Muscle layer of colon (tissue), 2 donors: ENCODE measurements around the gene PLIN5.

Experiments
- H3K27ac ChIP-seq: one replicate; pipeline ENCODE4 v1.7.0; 2013; ENCODE audit warnings: low read depth, mild to moderate bottlenecking, low read length, moderate library complexity
- H3K27me3 ChIP-seq, 2 donors: one replicate each; pipeline ENCODE4 v1.7.0; 2013; ENCODE audit warnings: low read length in 2 of 2, mild to moderate bottlenecking in 2 of 2; ENCODE audit not compliant: insufficient read depth in 2 of 2, control insufficient read depth in 1 of 2
- H3K36me3 ChIP-seq: one replicate; pipeline ENCODE4 v1.7.0; 2013; ENCODE audit warnings: mild to moderate bottlenecking, low read length; ENCODE audit not compliant: insufficient read depth
- H3K4me1 ChIP-seq: one replicate; pipeline ENCODE4 v1.7.0; 2013; ENCODE audit warnings: mild to moderate bottlenecking, low read length; ENCODE audit not compliant: insufficient read depth
- H3K4me3 ChIP-seq, 2 donors: one replicate each; pipeline ENCODE4 v1.7.0; 2013; ENCODE audit warnings: low read length in 2 of 2, low read depth in 1 of 2, mild to moderate bottlenecking in 1 of 2, moderate library complexity in 1 of 2
- H3K9ac ChIP-seq: one replicate; pipeline ENCODE4 v1.7.0; 2013; ENCODE audit warnings: low read length
- H3K9me3 ChIP-seq: one replicate; pipeline ENCODE4 v1.7.0; 2013; ENCODE audit warnings: mild to moderate bottlenecking, low read length
- donor health status: abdominal sarcoma.
- donor health status: Adenocarcinoma of cecum.

Gene PLIN5

DNA sequence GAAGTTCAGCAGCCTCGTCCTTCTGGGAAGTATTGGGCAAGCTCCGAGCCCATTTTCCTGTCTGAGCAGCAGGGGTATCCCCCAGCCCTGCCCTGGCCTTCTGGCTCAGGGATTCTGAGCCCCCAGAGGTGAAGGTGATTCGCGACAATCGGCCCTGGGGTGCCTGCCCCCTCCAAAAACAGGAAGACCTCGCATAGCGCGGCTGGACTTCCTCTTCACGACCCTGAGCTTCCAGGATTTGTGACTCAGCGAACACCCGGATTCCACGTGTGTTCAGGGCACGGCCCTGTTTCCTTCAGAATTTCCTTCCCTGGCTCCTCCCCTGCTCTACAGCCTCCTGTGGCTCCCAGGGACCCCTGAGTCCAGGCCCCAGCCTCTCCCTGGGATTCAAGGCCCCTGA lies 24.5 kb upstream of the PLIN5 start, which contains the start of gene SEMA6B:
Gene SEMA6B (minus strand): TSS at position 116 of the 400 bp plus-strand sequence. CDS start 1,227 bp downstream, outside the sequence.
- Histone ChIP-seq H3K9ac (no peak within 1 kb of the TSS), H3K36me3 (no peaks in the 10 kb centered on the region), H3K4me3 (no peak within 1 kb of the TSS), H3K27me3 (peaks cover 0 to 6% of the 10 kb centered on the region in 2 donors), H3K27ac (no peak within 1 kb of the TSS), H3K9me3 (no peaks in the 10 kb centered on the region), H3K4me1 (no peaks in the 10 kb centered on the region)

DNA sequence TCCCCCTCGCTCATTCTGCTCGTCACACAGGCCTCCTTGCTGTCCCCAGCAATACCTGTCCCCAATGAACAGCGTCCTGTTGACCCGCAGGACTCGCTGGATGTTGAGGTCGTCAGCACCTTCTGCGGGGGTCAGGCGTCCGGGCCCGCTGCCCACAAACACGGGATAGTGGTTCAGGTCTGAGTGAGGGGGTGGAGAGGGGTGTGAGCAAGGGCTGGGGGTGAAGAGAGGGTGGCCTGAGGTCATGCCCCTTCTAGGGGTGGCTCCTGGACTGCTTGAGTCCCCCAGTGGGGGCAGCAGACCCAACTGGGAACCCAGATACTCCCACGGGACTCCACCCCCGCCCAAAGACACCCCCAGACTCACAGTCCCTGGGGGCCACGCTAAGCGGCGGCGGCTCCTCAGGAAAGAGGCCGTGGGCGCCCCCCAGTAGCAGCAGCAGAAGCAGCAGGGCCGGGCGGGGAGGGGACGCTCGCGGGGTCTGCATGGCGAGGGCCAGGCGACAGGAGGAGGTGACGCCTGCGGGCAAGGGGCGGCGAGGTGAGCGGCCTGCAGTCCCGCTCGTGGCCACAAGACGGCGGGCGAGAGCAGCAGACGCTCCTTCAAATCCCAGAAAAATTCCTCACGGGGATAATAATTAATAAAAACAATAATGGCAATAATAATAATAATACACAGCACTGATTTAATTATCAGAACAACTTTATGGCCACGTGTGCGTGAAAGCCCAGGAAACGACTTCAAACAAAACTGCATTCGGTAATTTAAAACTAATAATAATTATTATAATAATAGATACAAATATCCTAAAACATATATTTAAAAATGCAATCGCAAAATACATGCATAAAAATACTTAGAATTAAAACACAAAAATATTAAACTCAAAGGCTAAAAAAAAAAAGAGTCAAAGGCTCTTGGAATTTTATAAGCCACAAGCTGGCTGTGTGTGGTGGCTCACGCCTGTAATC lies 23.2 kb upstream of the PLIN5 start:
- Histone ChIP-seq H3K27me3 (peaks cover 0 to 6% of the 10 kb centered on the region in 2 donors), H3K36me3 (no peaks in the 10 kb centered on the region), H3K4me3 (no peak overlapping the region), H3K27ac (no peak overlapping the region), H3K4me1 (no peaks in the 10 kb centered on the region), H3K9me3 (no peaks in the 10 kb centered on the region), H3K9ac (no peak overlapping the region)

DNA sequence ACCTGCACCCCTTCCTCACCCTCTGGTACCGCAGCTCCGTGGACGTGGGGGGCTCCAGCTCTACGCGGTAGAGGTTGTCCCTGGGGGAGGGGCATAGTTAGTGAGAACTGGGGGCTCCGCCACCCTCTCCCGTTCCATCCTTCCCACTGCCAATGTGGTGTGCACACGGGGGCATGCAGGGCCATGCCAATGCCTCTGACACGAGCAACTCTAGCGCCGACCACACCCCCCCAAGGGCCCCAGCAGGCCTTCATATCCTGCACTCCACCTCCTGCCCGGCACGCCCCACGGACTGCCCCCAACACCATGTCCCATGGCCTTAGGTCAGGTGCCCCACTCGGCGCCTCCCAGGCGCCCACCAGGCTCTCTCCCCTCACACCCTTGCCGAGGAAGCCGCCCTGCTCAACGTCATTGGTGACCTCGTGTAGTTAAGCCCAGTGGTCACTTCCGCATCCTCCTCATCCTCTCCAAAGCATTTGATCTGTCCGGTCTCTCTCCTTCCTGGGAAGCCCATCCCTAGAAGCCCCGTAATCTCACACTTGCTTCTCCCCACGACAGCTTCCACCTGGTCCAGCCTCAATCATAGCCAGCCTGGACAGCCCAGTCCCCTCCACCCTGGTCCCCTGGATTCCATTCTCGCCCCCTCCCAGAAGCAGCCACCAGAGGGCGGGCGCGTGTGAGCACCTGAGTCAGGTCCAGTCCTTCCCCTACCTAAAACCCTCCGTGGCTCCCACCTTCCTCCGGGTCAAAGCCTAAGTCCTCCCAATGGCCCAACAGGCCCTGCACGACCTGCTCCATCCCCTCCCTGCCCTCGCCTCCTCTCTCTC lies 22.3 kb upstream of the PLIN5 start:
- Histone ChIP-seq H3K9me3 (no peaks in the 10 kb centered on the region), H3K4me1 (no peaks in the 10 kb centered on the region), H3K27ac (no peak overlapping the region), H3K9ac (no peak overlapping the region), H3K36me3 (no peaks in the 10 kb centered on the region), H3K4me3 (no peak overlapping the region), H3K27me3 (peaks cover 0 to 6% of the 10 kb centered on the region in 2 donors)

DNA sequence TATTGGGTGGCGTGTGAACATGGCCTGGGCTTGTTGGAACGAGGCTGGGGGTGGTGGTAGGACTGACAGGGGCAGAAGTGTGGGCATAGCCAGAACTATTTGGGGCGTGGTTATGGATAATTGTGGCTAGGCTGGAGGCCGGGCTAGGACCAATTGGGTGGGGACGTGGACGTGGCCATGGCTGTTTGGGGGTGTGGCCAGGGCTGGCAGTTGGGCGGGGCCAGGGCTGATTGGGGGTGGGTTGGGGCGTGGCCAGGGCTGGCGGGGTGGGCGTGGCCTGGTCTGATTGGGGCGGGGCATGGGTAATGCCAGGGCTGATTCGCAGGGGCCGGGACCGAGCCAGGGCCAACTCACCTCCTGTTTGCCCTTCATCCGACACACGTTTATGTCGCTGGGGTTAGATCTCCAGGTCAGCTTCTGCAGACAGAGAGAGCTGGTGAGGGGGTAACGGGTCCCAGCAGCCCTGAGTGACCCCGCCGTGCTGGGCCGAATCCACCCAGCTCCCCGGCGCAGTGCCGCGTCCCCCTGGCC lies 21.6 kb upstream of the PLIN5 start:
- Histone ChIP-seq H3K27ac (no peak overlapping the region), H3K4me3 (no peak overlapping the region), H3K4me1 (no peaks in the 10 kb centered on the region), H3K36me3 (no peaks in the 10 kb centered on the region), H3K27me3 (peaks cover 0 to 6% of the 10 kb centered on the region in 2 donors), H3K9me3 (no peaks in the 10 kb centered on the region), H3K9ac (no peak overlapping the region)

DNA sequence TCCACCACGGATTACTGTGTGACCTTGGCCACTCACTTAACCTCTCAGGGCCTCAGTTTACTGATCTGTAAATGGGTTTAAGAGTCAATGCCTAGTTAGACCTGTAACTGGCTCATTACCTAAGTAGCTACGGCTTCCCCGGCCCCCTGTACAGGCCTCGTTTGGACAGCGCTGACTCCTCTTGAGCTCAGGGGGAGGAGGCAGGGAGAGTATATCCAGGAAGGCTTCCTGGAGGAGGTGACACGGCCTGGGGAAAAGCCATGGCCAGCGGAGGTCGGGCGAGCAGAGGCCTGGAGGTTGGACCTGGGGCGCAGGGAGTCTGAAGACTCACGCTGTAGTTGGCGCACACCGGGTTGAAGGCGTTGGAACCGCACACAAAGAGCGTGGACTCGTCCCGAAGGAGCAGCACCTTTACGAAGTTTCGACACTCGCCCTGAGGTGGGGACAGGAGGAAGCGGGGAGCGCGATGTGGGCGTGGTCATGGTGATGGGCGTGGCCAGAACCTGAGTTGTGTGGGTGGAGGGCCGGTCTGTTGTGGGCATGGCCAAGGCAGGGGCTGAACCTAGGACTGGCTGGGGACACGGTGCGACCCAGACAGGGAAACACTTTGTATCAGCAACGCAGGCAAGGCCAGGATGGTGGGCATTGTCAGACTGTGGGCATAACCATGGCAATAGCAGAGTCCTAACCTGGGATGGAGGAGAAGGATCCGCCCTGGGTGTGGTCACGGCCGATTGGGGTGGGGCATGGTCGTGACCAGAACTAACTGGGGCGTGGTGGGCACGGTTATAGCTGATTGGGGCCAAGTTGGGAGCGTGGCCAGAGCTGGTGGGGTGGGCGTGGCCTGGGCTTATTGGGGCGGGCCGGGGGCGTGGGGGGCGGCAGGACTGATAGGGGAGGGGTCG lies 20.9 kb upstream of the PLIN5 start:
- Histone ChIP-seq H3K27me3 (peaks cover 0 to 6% of the 10 kb centered on the region in 2 donors), H3K36me3 (no peaks in the 10 kb centered on the region), H3K9me3 (no peaks in the 10 kb centered on the region), H3K4me3 (no peak overlapping the region), H3K27ac (no peak overlapping the region), H3K4me1 (no peaks in the 10 kb centered on the region), H3K9ac (no peak overlapping the region)

DNA sequence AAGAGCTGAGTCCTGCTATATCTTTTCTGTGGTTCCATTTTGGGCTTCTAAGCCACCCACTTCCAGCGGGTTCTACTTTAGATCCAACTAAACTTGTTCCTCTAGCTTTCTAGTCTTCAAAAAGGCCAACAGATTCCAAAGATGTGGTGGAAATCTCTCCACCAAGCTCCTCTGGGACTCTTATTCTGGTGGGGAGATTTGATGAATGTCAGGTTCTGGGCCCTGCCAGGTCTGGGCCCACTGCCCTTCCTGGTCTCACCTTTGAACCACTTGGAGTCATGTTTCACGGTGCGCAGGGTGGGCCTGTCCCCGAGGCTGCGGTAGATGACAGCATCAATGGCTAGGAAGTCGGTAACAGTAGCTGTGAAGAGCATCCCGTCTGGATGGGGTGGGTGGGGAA lies 19.7 kb upstream of the PLIN5 start:
- Histone ChIP-seq H3K4me3 (no peak overlapping the region), H3K27ac (no peak overlapping the region), H3K9me3 (no peaks in the 10 kb centered on the region), H3K36me3 (no peaks in the 10 kb centered on the region), H3K27me3 (peaks cover 0 to 11% of the 10 kb centered on the region in 2 donors), H3K9ac (no peak overlapping the region), H3K4me1 (no peaks in the 10 kb centered on the region)

DNA sequence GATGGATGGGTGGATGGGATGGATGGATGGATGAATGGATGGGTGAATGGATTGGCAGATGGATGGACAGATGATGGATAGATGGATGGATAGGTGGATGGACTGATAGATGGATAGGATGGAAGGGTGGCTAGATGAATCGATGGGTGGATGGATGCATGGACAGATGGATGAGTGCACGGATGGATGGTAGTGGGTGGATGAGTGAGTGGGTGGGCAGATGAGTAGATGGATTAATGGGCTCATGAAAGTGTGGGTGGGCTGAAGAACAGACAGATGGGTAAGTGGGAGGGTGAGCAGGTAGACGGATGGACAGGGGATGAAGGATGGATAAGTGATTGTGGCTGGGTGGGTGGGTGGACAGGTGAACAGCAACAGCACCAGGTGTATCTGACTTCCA lies 18.8 kb upstream of the PLIN5 start:
- no peak overlapping the region for H3K4me3 ChIP-seq
- H3K27ac ChIP-seq = no peak overlapping the region
- H3K9ac ChIP-seq = no peak overlapping the region
- no peaks in the 10 kb centered on the region for H3K9me3 ChIP-seq
- peaks cover 0 to 11% of the 10 kb centered on the region in 2 donors for H3K27me3 ChIP-seq
- no peaks in the 10 kb centered on the region for H3K36me3 ChIP-seq
- no peaks in the 10 kb centered on the region for H3K4me1 ChIP-seq

DNA sequence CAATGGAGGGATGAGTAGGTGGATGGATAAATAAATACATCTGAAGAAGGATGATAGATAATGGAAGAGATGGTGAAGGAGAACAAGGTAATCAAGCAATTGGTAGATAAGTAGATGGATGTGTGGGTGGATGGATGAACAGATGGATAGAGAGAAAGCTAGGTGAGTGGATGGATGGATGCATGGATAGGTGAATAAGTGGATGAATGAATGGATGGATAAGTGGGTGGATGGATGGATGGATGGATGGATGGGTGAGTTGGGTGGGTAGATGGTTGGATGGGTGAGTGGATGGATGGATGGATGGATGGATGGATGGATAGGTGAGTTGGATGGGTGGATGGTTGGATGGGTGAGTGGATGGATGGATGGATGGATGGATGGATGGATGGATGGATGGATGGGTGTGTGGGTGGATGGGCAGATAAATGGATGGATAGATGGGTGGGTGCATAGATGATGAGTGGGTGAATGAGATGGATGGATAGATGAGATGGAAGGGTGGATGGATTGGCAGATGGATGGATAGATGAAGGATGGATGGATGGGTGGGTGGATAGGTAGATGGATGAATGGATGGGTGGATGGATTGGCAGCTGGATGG lies 18.2 kb upstream of the PLIN5 start:
- Histone ChIP-seq H3K9me3 (no peaks in the 10 kb centered on the region), H3K4me3 (no peak overlapping the region), H3K4me1 (no peaks in the 10 kb centered on the region), H3K36me3 (no peaks in the 10 kb centered on the region), H3K27ac (no peak overlapping the region), H3K27me3 (peaks cover 0 to 11% of the 10 kb centered on the region in 2 donors), H3K9ac (no peak overlapping the region)

DNA sequence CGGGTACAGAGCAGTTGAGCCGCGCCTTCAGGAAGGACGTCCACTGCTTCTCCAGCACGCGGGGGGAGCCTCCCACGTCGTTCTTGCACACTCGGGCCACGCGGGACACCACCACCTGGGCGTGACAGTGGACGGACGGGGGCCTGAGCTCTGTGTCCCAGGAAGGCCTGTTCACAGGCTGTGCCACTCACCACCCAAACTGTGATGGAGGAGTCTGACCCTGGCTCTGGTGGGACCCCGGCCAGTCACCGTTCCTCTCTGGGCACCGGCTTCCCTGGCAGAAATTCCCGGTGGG lies 17.4 kb upstream of the PLIN5 start:
- Histone ChIP-seq H3K27me3 (peaks cover 0 to 5% of the 10 kb centered on the region in 2 donors), H3K27ac (no peak overlapping the region), H3K9ac (no peak overlapping the region), H3K4me1 (no peaks in the 10 kb centered on the region), H3K4me3 (no peak overlapping the region), H3K9me3 (no peaks in the 10 kb centered on the region), H3K36me3 (no peaks in the 10 kb centered on the region)

DNA sequence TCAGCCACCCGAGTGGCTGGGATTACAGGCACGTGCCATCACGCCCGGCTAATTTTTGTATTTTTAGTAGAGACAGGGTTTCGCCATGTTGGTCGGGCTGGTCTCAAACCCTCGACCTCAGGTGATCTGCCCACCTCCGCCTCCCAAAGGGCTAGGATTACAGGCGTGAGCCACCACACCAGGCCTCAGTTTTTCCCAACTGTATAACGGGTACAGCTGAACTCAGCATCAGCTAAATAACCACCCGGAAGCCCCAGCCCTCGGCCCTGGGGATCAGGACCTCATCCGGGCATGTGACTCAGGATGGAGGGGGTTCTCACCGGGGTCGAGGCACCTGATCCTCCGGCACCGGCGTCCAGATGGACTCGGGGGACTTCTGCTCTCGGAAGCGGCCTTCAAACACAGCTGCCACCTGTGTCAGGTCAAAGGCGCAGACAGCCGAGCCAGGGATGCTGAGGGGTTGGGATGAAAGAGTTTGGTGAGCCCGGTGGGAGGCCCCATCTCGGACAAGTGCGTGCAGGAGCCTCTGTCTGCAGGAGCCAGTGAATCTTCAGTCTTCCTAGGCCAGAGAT lies 15.5 kb upstream of the PLIN5 start:
- H3K36me3 ChIP-seq = no peaks in the 10 kb centered on the region
- no peaks in the 10 kb centered on the region for H3K9me3 ChIP-seq
- peaks cover 0 to 5% of the 10 kb centered on the region in 2 donors for H3K27me3 ChIP-seq
- no peaks in the 10 kb centered on the region for H3K4me1 ChIP-seq
- no peak overlapping the region for H3K9ac ChIP-seq
- no peak overlapping the region for H3K4me3 ChIP-seq
- no peak overlapping the region for H3K27ac ChIP-seq
